Spleen (tissue), 11 donors: Measurements from ENCODE around the gene TRMT61A. TPM values are rescaled to one million over a fixed set of nuclear protein-coding genes. Genes with fewer than 3 reads are reported as not detected.

Source experiments
- DNase-seq: peaks from one replicate; pipeline ENCODE4 v3.0.0-alpha.2; 2020
- H3K27ac ChIP-seq, 8 donors: fragments of 200-600 bp; sonication (generic) in 7 of 8; 1 replicate in 4 of 8; 2 replicates in 4 of 8; pipeline versions ENCODE4 v1.5.0 to v1.8.0; 2016 to 2021; ENCODE audit warnings: inconsistent platforms in 4 of 8, mild to moderate bottlenecking in 4 of 8, moderate library complexity in 1 of 8
- H3K27me3 ChIP-seq, 7 donors: fragments of 200-600 bp; sonication (generic) in 6 of 7; replicated peaks in 1 of 7; 1 replicate in 4 of 7; 2 replicates in 3 of 7; pipeline versions ENCODE4 v1.5.0 to v1.8.0; 2016 to 2021; ENCODE audit warnings: inconsistent platforms in 3 of 7, mild to moderate bottlenecking in 1 of 7
- H3K36me3 ChIP-seq, 6 donors: fragments of 200-600 bp; sonication (generic) in 5 of 6; 1 replicate in 4 of 6; 2 replicates in 2 of 6; pipeline versions ENCODE4 v1.5.0 to v1.8.0; 2016 to 2021; ENCODE audit warnings: inconsistent platforms in 2 of 6
- H3K4me1 ChIP-seq, 6 donors: fragments of 200-600 bp; sonication (generic) in 5 of 6; 1 replicate in 3 of 6; 2 replicates in 3 of 6; pipeline versions ENCODE4 v1.5.0 to v1.8.0; 2016 to 2021; ENCODE audit warnings: inconsistent platforms in 3 of 6
- H3K4me3 ChIP-seq, 8 donors: fragments of 200-600 bp; sonication (generic) in 7 of 8; 1 replicate in 4 of 8; 2 replicates in 4 of 8; pipeline versions ENCODE4 v1.5.0 to v1.8.0; 2016 to 2021; ENCODE audit warnings: inconsistent platforms in 4 of 8, mild to moderate bottlenecking in 4 of 8, moderate library complexity in 2 of 8
- H3K9me3 ChIP-seq, 8 donors: fragments of 200-600 bp; sonication (generic) in 7 of 8; 1 replicate in 4 of 8; 2 replicates in 4 of 8; pipeline versions ENCODE4 v1.5.0 to v1.8.0; 2016 to 2021; ENCODE audit warnings: inconsistent platforms in 4 of 8
- POLR2A ChIP-seq, 3 donors: fragments of 450-650 bp; IDR thresholded peaks; one replicate each; pipeline ENCODE4 v1.5.1; 2017; ENCODE audit warnings: antibody characterized with exemption in 3 of 3, mild to moderate bottlenecking in 1 of 3
- POLR2AphosphoS5 ChIP-seq, 3 donors: sonication (generic); formaldehyde crosslinking; IDR thresholded peaks; one replicate each; pipeline ENCODE4 v1.5.1; 2017; ENCODE audit warnings: antibody characterized with exemption in 3 of 3
- WGBS, 5 donors: extraction: QIAGEN DNeasy Blood & Tissue Kit in 3 of 5; methylation state at CpG; one replicate each; pipeline versions ENCODE4 v1.1.5 to v1.1.7; 2013 to 2018; 5-methylcytosine and 5-hydroxymethylcytosine counted together
- intact Hi-C: fragments of 100-400 bp; cut with DNase I; formaldehyde crosslinking; loops from one replicate; pipeline ENCODE4 v1.15.0; 2023; ENCODE audit warnings: low total_unique reads
- polyA plus RNA-seq, 3 donors: library from polyadenylated mRNA; stranded (reverse); fragments of 200-250 nt; gene quantifications; one replicate each; pipeline ENCODE4 v1.2.1, GENCODE V29; 2013
- total RNA-seq, 7 donors: library from RNA; depleted of rRNA in 3 of 7; stranded (reverse); fragments of >200 nt in 3 of 7; fragmentation: NEBNext Ultra II Directional in 4 of 7; extraction: Animal tissue kit (Norgen Biotek cat#: 25700) in 4 of 7; gene quantifications; one replicate each; pipeline versions ENCODE4 v1.1.0 to v1.2.1, GENCODE V29; 2016 to 2021
- TF ChIP-seq, protein P1 (sequence below), 11 experiments: fragments of 200-600 bp in 7 of 11; fragments of 450-650 bp in 4 of 11; sonication (generic) in 4 of 11; IDR thresholded peaks in 8 of 11; conservative IDR thresholded peaks in 3 of 11; 1 replicate in 7 of 11; 2 replicates in 4 of 11; pipeline versions ENCODE4 v1.4.0 to v1.8.0; 2016 to 2021; ENCODE audit warnings: antibody characterized with exemption in 11 of 11, inconsistent platforms in 4 of 11, mild to moderate bottlenecking in 1 of 11
- donor health status: healthy with polysubstance abuse.
- donor health status: DM: no; HTN: no; CAD: no; lungs with moderate emphysema.
- donor health status: DM: no; HTN: no; CAD: no.
- donor health status: Bipolar disorder and iron deficiency.
- donor health status: healthy.
- donor health status: DM: no; HTN: no; CAD: no.
- donor health status: DM: yes; HTN: yes; CAD: no.

Gene TRMT61A
- total and polyA plus RNA-seq, 10 donors: 8.0 to 14.2 (median 9.5) TPM

DNA sequence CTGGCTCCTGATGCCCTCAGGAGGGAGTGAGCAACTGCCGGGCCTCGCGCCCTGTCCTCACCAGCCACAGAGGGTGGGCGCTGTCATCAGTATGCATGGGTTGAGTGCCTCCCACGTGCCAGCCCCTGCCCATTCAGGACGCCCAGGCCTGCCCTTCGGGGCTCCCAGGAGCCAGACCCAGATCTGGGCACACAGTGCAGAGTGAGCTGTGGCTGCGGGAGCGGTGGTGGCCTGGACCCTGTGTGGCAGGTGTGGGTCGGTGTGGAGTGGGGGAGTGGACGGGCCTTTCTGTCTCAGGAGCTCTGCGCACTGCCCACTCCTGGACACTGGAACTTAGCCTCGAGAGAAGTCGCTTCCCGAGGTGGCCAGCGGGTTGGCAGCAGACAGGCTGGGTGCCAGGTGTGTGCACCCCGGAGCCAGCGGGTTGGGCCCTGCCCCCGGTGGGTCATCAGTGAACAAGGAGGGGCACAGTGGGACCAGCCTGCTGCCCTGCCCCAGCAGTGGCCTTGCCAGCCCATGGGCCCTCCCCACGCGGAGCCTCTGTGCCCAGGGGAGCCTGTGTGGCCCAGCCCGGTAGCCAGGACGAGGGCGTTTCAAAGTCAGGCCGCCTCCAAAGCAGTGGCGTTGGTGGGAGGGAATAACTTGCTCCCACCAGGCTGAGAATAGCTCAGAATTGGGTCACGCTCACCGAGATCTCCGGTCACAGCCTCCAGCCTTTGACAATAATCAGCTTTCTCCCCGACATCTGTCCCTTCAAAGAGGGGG, 9.5 kb downstream of the TRMT61A start:
- H3K27me3 ChIP-seq: peaks cover 0 to 56% (median 5%) of the 10 kb centered on the region in 7 donors
- H3K36me3 ChIP-seq: peaks cover 0 to 36% (median 18%) of the 10 kb centered on the region in 6 donors
- H3K27ac ChIP-seq: no peak overlapping the region
- no peak overlapping the region for H3K4me3 ChIP-seq
- H3K4me1 ChIP-seq: peaks cover 0 to 28% (median 10%) of the 10 kb centered on the region in 6 donors
- no peaks in the 10 kb centered on the region for H3K9me3 ChIP-seq
- TF ChIP-seq POLR2A (IDR thresholded peaks at IDR 0.05): no peak
- TF ChIP-seq, protein P1, sequence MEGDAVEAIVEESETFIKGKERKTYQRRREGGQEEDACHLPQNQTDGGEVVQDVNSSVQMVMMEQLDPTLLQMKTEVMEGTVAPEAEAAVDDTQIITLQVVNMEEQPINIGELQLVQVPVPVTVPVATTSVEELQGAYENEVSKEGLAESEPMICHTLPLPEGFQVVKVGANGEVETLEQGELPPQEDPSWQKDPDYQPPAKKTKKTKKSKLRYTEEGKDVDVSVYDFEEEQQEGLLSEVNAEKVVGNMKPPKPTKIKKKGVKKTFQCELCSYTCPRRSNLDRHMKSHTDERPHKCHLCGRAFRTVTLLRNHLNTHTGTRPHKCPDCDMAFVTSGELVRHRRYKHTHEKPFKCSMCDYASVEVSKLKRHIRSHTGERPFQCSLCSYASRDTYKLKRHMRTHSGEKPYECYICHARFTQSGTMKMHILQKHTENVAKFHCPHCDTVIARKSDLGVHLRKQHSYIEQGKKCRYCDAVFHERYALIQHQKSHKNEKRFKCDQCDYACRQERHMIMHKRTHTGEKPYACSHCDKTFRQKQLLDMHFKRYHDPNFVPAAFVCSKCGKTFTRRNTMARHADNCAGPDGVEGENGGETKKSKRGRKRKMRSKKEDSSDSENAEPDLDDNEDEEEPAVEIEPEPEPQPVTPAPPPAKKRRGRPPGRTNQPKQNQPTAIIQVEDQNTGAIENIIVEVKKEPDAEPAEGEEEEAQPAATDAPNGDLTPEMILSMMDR (IDR thresholded peaks at IDR 0.05 in 8 of 11, conservative IDR thresholded peaks at IDR 0.05 in 3 of 11): no peak
- TF ChIP-seq POLR2AphosphoS5 (IDR thresholded peaks at IDR 0.05): peak in 1 of 3 donors; percentile 41
- DNase-seq: peak; percentile 78
- 47 to 66% (median 56%) methylated on average over 16 to 30 of the region's 30 CpGs for WGBS, 5 donors
- intact Hi-C loops: no loop called here

DNA sequence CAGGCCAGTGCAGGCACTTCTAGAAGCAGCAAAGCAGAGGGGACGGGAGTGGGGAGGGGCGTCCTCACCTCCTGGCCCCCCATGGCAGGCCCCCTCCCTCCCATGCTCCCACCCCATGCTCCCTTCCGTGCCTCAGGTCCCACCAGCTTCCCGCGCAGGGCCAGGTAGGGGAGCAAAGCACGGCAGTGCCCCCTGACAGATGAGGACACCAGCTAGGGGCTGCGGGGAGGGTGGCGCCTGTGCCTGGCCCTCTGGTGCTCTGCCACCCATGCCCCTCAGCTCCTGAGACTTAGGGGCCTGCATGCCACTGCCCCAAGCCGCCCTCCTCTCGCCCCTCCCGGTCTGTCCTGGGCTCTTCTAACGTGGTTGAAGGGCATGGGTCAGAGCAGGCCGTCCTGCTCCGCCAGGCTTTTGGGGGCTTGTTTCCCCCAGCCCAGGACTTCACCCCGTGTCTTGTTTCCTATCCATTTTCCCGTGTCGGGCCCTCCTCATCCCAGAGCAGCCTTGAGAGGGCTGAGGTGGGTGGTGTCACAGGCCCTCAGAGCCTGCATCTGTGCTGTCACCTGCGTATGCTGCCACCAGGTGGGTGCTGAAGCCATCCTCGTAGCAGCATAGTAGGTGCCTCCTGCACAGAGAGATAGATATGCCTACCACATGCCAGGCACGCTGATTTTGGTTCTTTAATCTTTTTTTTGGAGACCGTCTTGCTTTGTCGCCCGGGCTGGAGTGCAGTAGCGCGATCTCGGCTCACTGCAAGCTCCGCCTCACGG, 10.2 kb downstream of the TRMT61A start:
- Histone ChIP-seq H3K27me3 (peaks cover 0 to 63% (median 5%) of the 10 kb centered on the region in 7 donors), H3K36me3 (peaks cover 0 to 28% (median 13%) of the 10 kb centered on the region in 6 donors), H3K9me3 (no peaks in the 10 kb centered on the region), H3K27ac (no peak overlapping the region), H3K4me3 (no peak overlapping the region), H3K4me1 (peaks cover 0 to 36% (median 10%) of the 10 kb centered on the region in 6 donors)
- no peak for DNase-seq
- TF ChIP-seq, protein P1 (IDR thresholded peaks at IDR 0.05 in 8 of 11, conservative IDR thresholded peaks at IDR 0.05 in 3 of 11): no peak
- peak in 1 of 3 donors; percentile 15 for TF ChIP-seq POLR2AphosphoS5 (IDR thresholded peaks at IDR 0.05)
- WGBS, 5 donors: 59 to 76% (median 65%) methylated on average over 21 to 28 of the region's 28 CpGs
- intact Hi-C loops: no loop called here

DNA sequence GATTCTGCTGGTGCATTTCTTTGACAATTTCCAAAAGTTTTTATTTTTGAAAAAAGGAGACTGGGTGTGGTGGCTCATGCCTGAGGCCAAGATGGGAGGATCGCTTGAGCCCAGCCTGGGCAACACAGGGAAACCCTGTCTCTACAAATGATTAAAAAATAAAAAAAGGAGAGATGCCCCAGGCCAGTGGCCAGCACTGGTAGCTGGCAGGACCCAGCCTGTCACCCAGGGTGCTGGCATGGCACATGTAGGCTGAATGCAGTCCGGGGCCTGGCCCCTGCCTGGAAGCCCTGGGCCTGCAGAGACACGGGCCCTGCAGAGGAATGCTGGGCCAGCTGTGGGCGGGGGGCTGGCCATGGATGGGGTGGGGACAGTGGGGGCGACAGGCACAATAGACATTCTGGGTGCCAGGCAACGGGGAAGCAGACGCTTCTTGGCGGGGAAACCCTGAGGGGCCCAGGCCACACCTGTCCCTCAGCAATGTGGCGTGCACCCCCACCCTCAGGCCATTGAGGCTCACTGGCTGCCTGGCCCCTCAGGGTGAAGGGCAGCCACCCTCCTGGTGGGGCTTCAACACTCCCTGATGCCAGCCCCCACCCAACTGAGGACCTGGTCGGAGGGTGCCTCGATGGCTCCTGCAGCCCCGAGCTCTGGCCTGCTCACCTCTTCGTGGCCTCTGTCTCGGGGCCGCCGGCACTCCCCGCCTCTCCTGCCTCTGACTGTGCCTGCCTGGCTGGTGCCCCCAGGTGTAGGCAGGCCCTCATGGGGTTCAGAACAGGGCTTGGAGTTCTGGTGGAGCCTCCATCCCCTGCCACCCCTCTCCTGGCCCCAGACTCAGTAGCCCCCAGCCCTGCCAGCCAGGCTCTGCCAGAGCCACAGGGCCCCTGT, 12.1 kb downstream of the TRMT61A start:
- no peak for DNase-seq
- Histone ChIP-seq H3K27ac (peak overlapping the region in 1 of 8 donors; percentile 21), H3K36me3 (peaks cover 0 to 10% (median 0%) of the 10 kb centered on the region in 6 donors), H3K9me3 (no peaks in the 10 kb centered on the region), H3K27me3 (peaks cover 0 to 68% (median 5%) of the 10 kb centered on the region in 7 donors), H3K4me1 (peaks cover 0 to 40% (median 11%) of the 10 kb centered on the region in 6 donors), H3K4me3 (no peak overlapping the region)
- WGBS, 5 donors: 52 to 73% (median 68%) methylated on average over 9 to 17 of the region's 17 CpGs
- TF ChIP-seq, protein P1 (IDR thresholded peaks at IDR 0.05 in 8 of 11, conservative IDR thresholded peaks at IDR 0.05 in 3 of 11): no peak
- no peak for TF ChIP-seq POLR2A (IDR thresholded peaks at IDR 0.05)
- peak in 1 of 3 donors; percentile 10 for TF ChIP-seq POLR2AphosphoS5 (IDR thresholded peaks at IDR 0.05)
- intact Hi-C loops: no loop called here
